ENCODE data around the gene RPE. TPM values are rescaled to one million over a fixed set of nuclear protein-coding genes. Genes with fewer than 3 reads are reported as not detected.

RPE gene
- polyA plus RNA-seq, 1 experiment = 71.0 TPM

DNA sequence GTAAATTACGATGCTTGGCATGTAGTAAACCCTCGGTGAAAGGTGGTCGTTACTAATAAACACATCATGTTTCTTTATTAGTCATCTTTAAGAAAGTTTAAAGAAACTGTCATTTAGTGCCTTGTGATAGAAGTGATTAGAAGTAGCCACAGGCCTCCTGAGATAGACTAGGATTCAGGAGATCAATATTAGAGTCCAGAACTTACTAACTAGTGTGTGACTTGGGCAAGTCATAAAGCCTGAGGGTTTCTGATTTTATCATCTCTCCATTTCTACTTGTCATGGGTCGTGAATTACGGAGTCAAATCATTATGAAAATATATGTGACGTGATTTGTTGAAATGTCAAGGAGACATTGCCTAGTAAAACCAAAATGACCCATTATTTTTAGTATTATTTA is 6.7 kb downstream of the RPE start:
- DNase-seq (ENCODE audit: low read depth) = no peak
- Histone ChIP-seq H3K36me3 (ENCODE audit: control insufficient read depth, insufficient read depth, low read length) (peaks cover 2% of the 10 kb centered on the region; the same call in 1 of the 2 replicates), H3K4me3 (ENCODE audit: low read depth, low read length) (no peak overlapping the region), H3K27me3 (ENCODE audit: control insufficient read depth, insufficient read depth, low read length) (no peaks in the 10 kb centered on the region)
- CTCF ChIA-PET = no interaction called here
- TF ChIP-seq CTCF (IDR thresholded peaks at IDR 0.05; ENCODE audit: insufficient read depth, low read depth, low read length) = no peak
- POLR2A ChIA-PET = no interaction called here

DNA sequence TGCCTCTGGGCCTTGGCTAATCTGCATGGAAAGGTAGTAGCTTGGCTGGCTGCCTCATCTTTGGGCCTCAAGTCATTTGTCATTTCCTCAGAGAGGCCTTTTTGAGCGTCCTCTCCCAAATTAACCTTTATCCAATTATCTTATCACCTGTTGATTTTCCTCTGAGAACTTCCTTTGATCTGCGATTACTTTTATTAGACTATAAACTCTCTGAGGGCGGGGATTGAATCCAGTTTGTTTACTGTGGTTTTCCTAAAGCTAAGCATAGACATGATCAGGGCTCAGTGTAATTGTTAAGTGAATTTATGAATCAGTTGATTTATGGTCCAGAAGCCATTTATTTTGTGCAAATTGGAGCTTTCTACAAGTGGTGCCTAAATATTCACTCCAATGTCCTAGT is 7.5 kb downstream of the RPE start:
- no peaks in the 10 kb centered on the region for H3K27me3 ChIP-seq (ENCODE audit: control insufficient read depth, insufficient read depth, low read length)
- H3K36me3 ChIP-seq (ENCODE audit: control insufficient read depth, insufficient read depth, low read length) = peaks cover 2% of the 10 kb centered on the region; the same call in 1 of the 2 replicates
- H3K4me3 ChIP-seq (ENCODE audit: low read depth, low read length) = no peak overlapping the region
- DNase-seq (ENCODE audit: low read depth) = no peak
- no peak for TF ChIP-seq CTCF (IDR thresholded peaks at IDR 0.05; ENCODE audit: insufficient read depth, low read depth, low read length)
- ChIA-PET CTCF (interaction anchor here (1.3 kb wide), 1 partner anchor 10 kb away, joined by 4 read pairs; no protein-coding TSS in a partner anchor), POLR2A (no interaction called here)

GRCh38 chr2:210020138-210020537 is 17.7 kb downstream of the RPE start:
- TF ChIP-seq CTCF (IDR thresholded peaks at IDR 0.05; ENCODE audit: insufficient read depth, low read depth, low read length) = no peak
- DNase-seq (ENCODE audit: low read depth) = no peak
- ChIA-PET POLR2A (no interaction called here), CTCF (interaction anchor here (1.0 kb wide), 1 partner anchor 10 kb away, joined by 4 read pairs; no protein-coding TSS in a partner anchor)
- Histone ChIP-seq H3K27me3 (ENCODE audit: control insufficient read depth, insufficient read depth, low read length) (no peaks in the 10 kb centered on the region), H3K36me3 (ENCODE audit: control insufficient read depth, insufficient read depth, low read length) (no peaks in the 10 kb centered on the region; the same call in none of the 2 replicates), H3K4me3 (ENCODE audit: low read depth, low read length) (no peak overlapping the region)

DNA sequence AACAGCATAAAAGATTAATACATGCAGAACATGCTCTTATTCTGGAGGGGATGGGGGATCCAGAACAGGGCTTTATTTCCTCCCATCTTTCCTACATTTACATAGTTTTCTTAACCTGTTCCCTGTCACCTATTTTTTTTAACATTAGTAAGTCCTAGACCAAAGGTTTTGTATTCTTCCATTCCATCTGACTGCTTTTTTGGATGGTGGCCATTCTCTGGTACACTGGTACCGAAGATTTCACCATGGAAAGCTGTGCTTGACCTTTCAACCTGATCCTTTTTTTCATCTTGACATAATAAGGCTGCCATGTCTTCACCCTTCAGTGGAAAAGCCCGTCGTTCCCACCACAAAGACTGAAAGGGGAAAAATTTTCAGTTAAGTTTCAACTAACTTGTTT is 20.4 kb downstream of the RPE start:
- DNase-seq (ENCODE audit: low read depth) = no peak
- CTCF ChIA-PET = no interaction called here
- no peak overlapping the region for H3K4me3 ChIP-seq (ENCODE audit: low read depth, low read length)
- no peaks in the 10 kb centered on the region; the same call in 1 of the 2 replicates for H3K36me3 ChIP-seq (ENCODE audit: control insufficient read depth, insufficient read depth, low read length)
- no peak for TF ChIP-seq CTCF (IDR thresholded peaks at IDR 0.05; ENCODE audit: insufficient read depth, low read depth, low read length)
- POLR2A ChIA-PET = no interaction called here
- H3K27me3 ChIP-seq (ENCODE audit: control insufficient read depth, insufficient read depth, low read length) = no peaks in the 10 kb centered on the region

DNA sequence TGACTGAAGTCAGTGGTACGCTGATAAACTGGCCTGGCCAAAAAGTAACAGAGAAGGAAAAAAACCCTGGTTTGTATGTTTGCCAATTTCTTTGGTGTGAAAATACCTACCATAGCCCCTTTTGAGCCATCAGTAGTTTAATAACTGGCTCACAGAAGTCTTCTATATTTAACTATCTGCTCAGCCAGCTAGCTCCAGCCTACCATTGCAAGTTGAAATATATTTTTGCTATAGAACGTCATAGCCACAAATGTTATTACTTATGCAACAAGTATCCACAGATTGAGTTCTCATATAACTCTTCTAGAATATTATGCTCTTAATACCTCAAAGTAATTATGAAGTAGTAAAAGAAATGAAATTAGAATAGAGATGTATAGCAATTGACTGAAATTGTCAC is 25.2 kb downstream of the RPE start:
- DNase-seq (ENCODE audit: low read depth) = no peak
- ChIA-PET POLR2A (no interaction called here), CTCF (no interaction called here)
- peaks cover 3% of the 10 kb centered on the region; the same call in 1 of the 2 replicates for H3K36me3 ChIP-seq (ENCODE audit: control insufficient read depth, insufficient read depth, low read length)
- H3K4me3 ChIP-seq (ENCODE audit: low read depth, low read length) = no peak overlapping the region
- no peaks in the 10 kb centered on the region for H3K27me3 ChIP-seq (ENCODE audit: control insufficient read depth, insufficient read depth, low read length)
- no peak for TF ChIP-seq CTCF (IDR thresholded peaks at IDR 0.05; ENCODE audit: insufficient read depth, low read depth, low read length)

Measured in BJ (cell line).